Hematopoietic multipotent progenitor cell treated with erythropoietin and hydrocortisone succinate and interleukin-3 and kit ligand, for 8 days (in vitro differentiated cells): ENCODE results near the gene TIMM10.

ENCODE experiments used
- DNase-seq: peaks from one replicate; pipeline ENCODE4 v3.0.0-alpha.2; 2015

The TIMM10 gene

GRCh38 chr11:57481915-57482781 is 48.4 kb downstream of the TIMM10 start:
- DNase-seq: no peak

- DNase-seq: no peak
Measured at GRCh38 chr11:57481315-57481714, 49.2 kb downstream of the TIMM10 start.

- peak; percentile 86 for DNase-seq
Measured at GRCh38 chr11:57480409-57481137, 50.0 kb downstream of the TIMM10 start.

GRCh38 chr11:57479911-57480310 is 50.6 kb downstream of the TIMM10 start:
- DNase-seq: no peak

- no peak for DNase-seq
Measured at GRCh38 chr11:57479021-57479663, 51.4 kb downstream of the TIMM10 start.
